Bronchial epithelial cell (primary cell): ENCODE results near the gene SNX2. TPM values are rescaled to one million over a fixed set of nuclear protein-coding genes. Genes with fewer than 3 reads are reported as not detected.
"Not testable (repeated sequence)": the region's sequence is repeated elsewhere in the genome, so short reads cannot be mapped to it uniquely, and the experiment has no call there.

Experiments used
- DNase-seq: peaks from one replicate; pipeline ENCODE4 v3.0.0-alpha.2; 2010; ENCODE audit warnings: low read depth
- FAIRE-seq: peaks from 2 replicates; lab custom pipeline; 2011; peaks lifted over from hg19 to GRCh38; lab: Jason Lieb, UNC
- H3K27me3 ChIP-seq: 2 replicates; pipeline ENCODE4 v1.5.1; 2011; ENCODE audit warnings: low read length; ENCODE audit not compliant: control insufficient read depth, insufficient read depth
- H3K36me3 ChIP-seq: 2 replicates; pipeline ENCODE4 v1.5.1; 2011; ENCODE audit warnings: low read length; ENCODE audit not compliant: control insufficient read depth, insufficient read depth
- H3K4me3 ChIP-seq: 2 replicates; pipeline ENCODE4 v1.5.1; 2011; ENCODE audit warnings: mild to moderate bottlenecking, low read depth, low read length, control low read depth
- CTCF ChIP-seq: IDR thresholded peaks from 2 replicates; pipeline ENCODE4 v1.5.1; 2011; ENCODE audit warnings: mild to moderate bottlenecking, moderate library complexity, low read length, control low read depth, inconsistent platforms; ENCODE audit not compliant: insufficient read depth, severe bottlenecking
- total RNA-seq: library from RNA; depleted of rRNA; stranded (reverse); fragments of >200 nt; gene quantifications from 2 replicates; pipeline ENCODE4 v1.2.1, GENCODE V29; 2014

Gene SNX2
- total RNA-seq, 1 donor from 2014 or later = 48.4 TPM

- no peak for TF ChIP-seq CTCF
- Histone ChIP-seq H3K27me3 (no peaks in the 10 kb centered on the region), H3K36me3 (no peaks in the 10 kb centered on the region), H3K4me3 (no peak overlapping the region)
- FAIRE-seq (no peak), DNase-seq (no peak)
Observed at GRCh38 chr5:122760236-122760635, 14.6 kb upstream of the SNX2 start.

GRCh38 chr5:122761115-122761514, 13.8 kb upstream of the SNX2 start:
- Histone ChIP-seq H3K36me3 (no peaks in the 10 kb centered on the region), H3K27me3 (no peaks in the 10 kb centered on the region), H3K4me3 (no peak overlapping the region)
- no peak for TF ChIP-seq CTCF
- FAIRE-seq = no peak
- no peak for DNase-seq

GRCh38 chr5:122761896-122762295, 13.0 kb upstream of the SNX2 start:
- DNase-seq, H3K4me3 ChIP-seq, H3K36me3 ChIP-seq, FAIRE-seq, H3K27me3 ChIP-seq: not testable (repeated sequence)

GRCh38 chr5:122766130-122766529, 8.8 kb upstream of the SNX2 start:
- no peak overlapping the region for H3K4me3 ChIP-seq
- no peaks in the 10 kb centered on the region for H3K27me3 ChIP-seq
- DNase-seq (no peak), FAIRE-seq (no peak)
- TF ChIP-seq CTCF = no peak
- H3K36me3 ChIP-seq = no peaks in the 10 kb centered on the region

- no peak for TF ChIP-seq CTCF
- Histone ChIP-seq H3K36me3 (no peaks in the 10 kb centered on the region), H3K4me3 (no peak overlapping the region), H3K27me3 (no peaks in the 10 kb centered on the region)
- no peak for FAIRE-seq
- no peak for DNase-seq
Observed at GRCh38 chr5:122770477-122770876, 4.4 kb upstream of the SNX2 start.

- TF ChIP-seq CTCF = no peak
- Histone ChIP-seq H3K4me3 (no peak overlapping the region), H3K27me3 (no peaks in the 10 kb centered on the region), H3K36me3 (no peaks in the 10 kb centered on the region)
- DNase-seq (peak; percentile 33), FAIRE-seq (no peak)
Observed at GRCh38 chr5:122772446-122772845, 2.4 kb upstream of the SNX2 start.
